Psoas muscle (tissue), 8 donors: Measurements from ENCODE around the gene ATP2A3. TPM values are rescaled to one million over a fixed set of nuclear protein-coding genes. Genes with fewer than 3 reads are reported as not detected.

Source experiments
- ATAC-seq, 4 donors: fragments of 200-7000 bp; cut with Tn5 transposase; one replicate each; pipeline ENCODE4 v1.9.1; 2020; ENCODE audit warnings: moderate library complexity in 3 of 4, mild to moderate bottlenecking in 2 of 4
- DNase-seq, 2 donors: peaks; one replicate each; pipeline ENCODE4 v3.0.0-alpha.2; 2020
- H3K27ac ChIP-seq: fragments of 200-600 bp; one replicate; pipeline ENCODE4 v1.8.0; 2022
- H3K27me3 ChIP-seq, 3 donors: fragments of 200-600 bp in 1 of 3; one replicate each; pipeline versions ENCODE4 v1.6.1 to v1.8.0; 2013 to 2022; ENCODE audit warnings: low read length in 2 of 3, mild to moderate bottlenecking in 2 of 3, moderate library complexity in 1 of 3; ENCODE audit not compliant: insufficient read depth in 3 of 3
- H3K36me3 ChIP-seq, 2 donors: fragments of 200-600 bp in 1 of 2; one replicate each; pipeline versions ENCODE4 v1.6.1 to v1.8.0; 2013 to 2022; ENCODE audit warnings: low read depth in 1 of 2, mild to moderate bottlenecking in 1 of 2, moderate library complexity in 1 of 2; ENCODE audit not compliant: insufficient read depth in 1 of 2
- H3K4me1 ChIP-seq: fragments of 200-600 bp; one replicate; pipeline ENCODE4 v1.8.0; 2022
- H3K4me3 ChIP-seq: fragments of 200-600 bp; one replicate; pipeline ENCODE4 v1.8.0; 2022; ENCODE audit warnings: mild to moderate bottlenecking
- H3K9me3 ChIP-seq: fragments of 200-600 bp; one replicate; pipeline ENCODE4 v1.8.0; 2022
- CTCF ChIP-seq: fragments of 200-600 bp; IDR thresholded peaks from one replicate; pipeline ENCODE4 v1.8.0; 2022; ENCODE audit warnings: antibody characterized with exemption
- WGBS, 3 donors: extraction: QIAGEN DNeasy Blood & Tissue Kit; methylation state at CpG; one replicate each; pipeline versions ENCODE4 v1.1.6 to v1.1.7; 2013; 5-methylcytosine and 5-hydroxymethylcytosine counted together
- intact Hi-C, 2 donors: fragments of 100-400 bp; cut with DNase I; formaldehyde crosslinking; loops; one replicate each; pipeline versions ENCODE4 v1.11.0 to v1.14.2; 2022
- polyA plus RNA-seq, 3 donors: library from polyadenylated mRNA; stranded (reverse); fragments of 200-250 nt; gene quantifications; one replicate each; pipeline ENCODE4 v1.2.3, GENCODE V29; 2013
- total RNA-seq, 4 donors: library from RNA; stranded (reverse); fragmentation: NEBNext Ultra II Directional in 2 of 4; extraction: Animal tissue kit (Norgen Biotek cat#: 25700) in 2 of 4; gene quantifications; one replicate each; pipeline versions ENCODE4 v1.2.1 to v1.2.4, GENCODE V29; 2021 to 2023
- donor health status: healthy with polysubstance abuse.
- donor health status: DM: no; HTN: no; CAD: no; lungs with moderate emphysema.
- donor health status: Bipolar disorder and iron deficiency.
- donor health status: healthy.
- donor health status: DM: yes; HTN: yes; CAD: no.
- donor health status: DM: no; HTN: no; CAD: no.
- donor health status: DM: no; HTN: no; CAD: no.
- donor health status: DM: yes; HTN: yes; CAD: no.

ATP2A3 gene
- total and polyA plus RNA-seq, 7 donors = 1.2 to 3.8 (median 3.0) TPM

GRCh38 chr17:3968886-3969524, 4.8 kb upstream of the ATP2A3 start:
- Histone ChIP-seq H3K9me3 (no peaks in the 10 kb centered on the region), H3K27me3 (peaks cover 0 to 18% (median 9%) of the 10 kb centered on the region in 3 donors), H3K36me3 (no peaks in the 10 kb centered on the region), H3K4me1 (no peaks in the 10 kb centered on the region), H3K4me3 (no peak overlapping the region), H3K27ac (no peak overlapping the region)
- DNase-seq = no peak
- intact Hi-C loops = loop anchor here in 1 of 2 donors (10.0 kb wide), 1 partner anchor 686 kb away; no protein-coding TSS in a partner anchor
- ATAC-seq = no peak
- TF ChIP-seq CTCF = no peak
- 85 to 89% (median 89%) methylated on average over 18 of the region's 18 CpGs for WGBS, 3 donors

DNA sequence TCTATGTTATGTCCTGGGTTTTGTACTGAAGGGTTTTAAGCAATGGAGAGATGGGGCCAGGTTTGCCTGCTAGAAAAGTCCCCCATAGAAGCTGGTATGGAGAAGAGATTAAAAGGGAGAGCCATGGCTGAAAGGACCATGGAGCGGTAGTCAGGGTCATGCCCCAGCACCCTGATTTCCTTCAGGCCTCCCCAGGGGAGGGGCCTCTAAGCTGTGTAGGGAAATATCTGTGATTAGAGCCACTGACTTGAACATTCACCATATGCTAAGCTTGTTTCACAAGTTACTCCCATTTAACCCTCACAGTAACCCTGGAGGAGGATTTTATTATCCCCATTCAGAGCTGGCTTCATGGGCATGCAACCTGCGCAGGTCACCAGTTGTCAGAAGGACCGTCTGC, 3.8 kb upstream of the ATP2A3 start:
- H3K27ac ChIP-seq = no peak overlapping the region
- peaks cover 0 to 28% (median 9%) of the 10 kb centered on the region in 3 donors for H3K27me3 ChIP-seq
- WGBS, 3 donors = 93 to 100% (median 94%) methylated on average over 3 of the region's 3 CpGs
- ATAC-seq (no peak), DNase-seq (no peak)
- no peak for TF ChIP-seq CTCF
- H3K9me3 ChIP-seq = no peaks in the 10 kb centered on the region
- intact Hi-C loops = loop anchor here in 1 of 2 donors (10.0 kb wide), 1 partner anchor 687 kb away; no protein-coding TSS in a partner anchor
- H3K4me3 ChIP-seq = no peak overlapping the region
- H3K4me1 ChIP-seq = no peaks in the 10 kb centered on the region
- H3K36me3 ChIP-seq = no peaks in the 10 kb centered on the region

DNA sequence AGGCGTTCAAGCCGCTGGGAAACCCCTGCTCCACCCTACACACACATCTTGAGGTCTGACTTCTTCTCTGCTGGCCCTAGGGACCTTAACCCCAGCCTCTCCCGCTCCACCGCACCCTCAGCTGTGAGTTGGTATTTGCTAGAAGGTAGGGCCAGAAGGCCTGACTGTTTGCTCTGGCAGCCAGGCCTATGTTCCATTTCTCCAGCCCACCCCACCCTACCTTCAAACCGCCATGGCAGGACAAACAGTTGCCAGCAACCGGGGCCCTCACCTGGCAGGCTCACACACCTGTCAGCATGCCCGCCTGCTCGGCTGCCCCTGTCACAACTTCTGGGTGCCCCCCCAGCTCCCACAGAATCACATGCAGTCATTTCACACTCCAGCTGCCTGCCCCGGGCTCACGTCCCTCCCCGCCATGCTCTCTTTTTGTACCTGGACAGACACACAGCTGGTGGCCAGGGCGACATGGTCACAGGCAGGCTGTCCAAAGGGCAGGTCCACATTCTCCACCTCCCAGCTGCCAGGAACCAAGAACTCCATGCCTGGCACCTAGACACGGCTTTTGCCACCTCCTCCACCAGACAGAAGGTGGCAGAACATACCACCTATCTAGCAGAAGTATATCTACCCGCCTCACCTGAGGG, 2.6 kb upstream of the ATP2A3 start:
- TF ChIP-seq CTCF = no peak
- ATAC-seq = no peak
- WGBS, 3 donors = 80 to 86% (median 83%) methylated on average over 14 of the region's 14 CpGs
- no peaks in the 10 kb centered on the region for H3K36me3 ChIP-seq
- peaks cover 0 to 40% (median 13%) of the 10 kb centered on the region in 3 donors for H3K27me3 ChIP-seq
- H3K4me1 ChIP-seq = no peaks in the 10 kb centered on the region
- H3K4me3 ChIP-seq = no peak overlapping the region
- H3K9me3 ChIP-seq = no peaks in the 10 kb centered on the region
- DNase-seq = no peak
- intact Hi-C loops = loop anchor here in 1 of 2 donors (10.0 kb wide), 1 partner anchor 688 kb away; no protein-coding TSS in a partner anchor
- H3K27ac ChIP-seq = no peak overlapping the region

DNA sequence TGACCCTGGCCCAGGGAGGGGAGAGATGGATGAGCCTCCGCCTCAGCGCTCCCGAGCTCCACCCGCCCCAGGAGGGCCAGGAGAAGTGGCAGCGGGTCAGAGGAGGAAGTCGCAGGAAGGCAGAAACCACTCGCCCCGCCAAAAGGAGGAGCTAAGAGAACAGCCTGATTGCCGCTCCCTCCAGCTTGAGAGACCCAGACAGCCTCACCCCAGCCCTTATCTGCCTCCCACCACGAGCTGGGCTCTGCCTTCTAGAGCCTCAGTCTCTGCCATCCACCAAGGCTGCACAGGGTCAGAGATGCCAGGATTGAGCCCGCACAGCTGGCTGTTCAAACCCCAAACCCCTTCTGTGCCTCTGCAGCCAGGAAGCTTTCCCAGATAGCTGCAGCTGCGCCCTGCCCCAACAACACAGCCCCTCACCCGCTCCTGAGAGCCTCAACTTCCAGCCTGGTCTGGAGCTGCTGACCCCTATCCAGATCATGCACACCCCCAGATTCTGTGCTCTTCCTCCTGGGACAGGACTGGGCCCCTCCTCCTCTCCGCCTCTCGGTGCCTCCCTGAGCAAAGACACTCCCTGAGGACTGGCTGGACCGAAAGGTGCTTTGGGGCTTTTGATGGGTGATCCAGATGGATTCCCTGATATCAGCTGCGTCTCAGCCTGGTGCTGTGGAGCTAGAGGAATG, 1.0 kb upstream of the ATP2A3 start:
- peak in 3 of 4 donors; percentile 5 to 51 (median 25) for ATAC-seq
- Histone ChIP-seq H3K4me3 (peak overlapping the region; percentile 45), H3K9me3 (no peaks in the 10 kb centered on the region), H3K4me1 (no peaks in the 10 kb centered on the region), H3K27ac (no peak overlapping the region), H3K27me3 (peaks cover 0 to 47% (median 16%) of the 10 kb centered on the region in 3 donors), H3K36me3 (no peaks in the 10 kb centered on the region)
- TF ChIP-seq CTCF = no peak
- intact Hi-C loops = loop anchor here in 1 of 2 donors (10.0 kb wide), 1 partner anchor 690 kb away; no protein-coding TSS in a partner anchor
- 23 to 38% (median 27%) methylated on average over 11 to 17 of the region's 17 CpGs for WGBS, 3 donors
- DNase-seq = no peak
